Bronchial epithelial cell (primary cell): ENCODE measurements around the gene OR8K1. TPM values are rescaled to one million over a fixed set of nuclear protein-coding genes. Genes with fewer than 3 reads are reported as not detected.

Source experiments
- DNase-seq: peaks from one replicate; pipeline ENCODE4 v3.0.0-alpha.2; 2010; ENCODE audit warnings: low read depth
- FAIRE-seq: peaks from 2 replicates; lab custom pipeline; 2011; peaks lifted over from hg19 to GRCh38; lab: Jason Lieb, UNC
- H3K27me3 ChIP-seq: 2 replicates; pipeline ENCODE4 v1.5.1; 2011; ENCODE audit warnings: low read length; ENCODE audit not compliant: control insufficient read depth, insufficient read depth
- H3K36me3 ChIP-seq: 2 replicates; pipeline ENCODE4 v1.5.1; 2011; ENCODE audit warnings: low read length; ENCODE audit not compliant: control insufficient read depth, insufficient read depth
- H3K4me3 ChIP-seq: 2 replicates; pipeline ENCODE4 v1.5.1; 2011; ENCODE audit warnings: mild to moderate bottlenecking, low read depth, low read length, control low read depth
- CTCF ChIP-seq: IDR thresholded peaks from 2 replicates; pipeline ENCODE4 v1.5.1; 2011; ENCODE audit warnings: mild to moderate bottlenecking, moderate library complexity, low read length, control low read depth, inconsistent platforms; ENCODE audit not compliant: insufficient read depth, severe bottlenecking
- total RNA-seq: library from RNA; depleted of rRNA; stranded (reverse); fragments of >200 nt; gene quantifications from 2 replicates; pipeline ENCODE4 v1.2.1, GENCODE V29; 2014

The OR8K1 gene
- total RNA-seq, result not detected in 2 replicates

- DNase-seq, result no peak
- TF ChIP-seq CTCF, result no peak
- Histone ChIP-seq H3K4me3 (no peak within 1 kb of the TSS), H3K36me3 (no peaks in the 10 kb centered on the region), H3K27me3 (no peaks in the 10 kb centered on the region)
- FAIRE-seq, result no peak
These were observed at the start of gene OR8K1 for GRCh38 chr11:56345739-56346138. OR8K1 (plus strand) TSS chr11:56346039; CDS start chr11:56346039, 0 bp downstream.

- H3K4me3 ChIP-seq, result no peak overlapping the region
- FAIRE-seq, result no peak
- no peak for TF ChIP-seq CTCF
These were observed 48.9 kb upstream of the OR8K1 start for GRCh38 chr11:56296898-56297297.

GRCh38 chr11:56307836-56308235, 38.0 kb upstream of the OR8K1 start:
- Histone ChIP-seq H3K27me3 (no peaks in the 10 kb centered on the region), H3K36me3 (no peaks in the 10 kb centered on the region), H3K4me3 (no peak overlapping the region)
- no peak for TF ChIP-seq CTCF
- no peak for FAIRE-seq
- DNase-seq, result no peak

More at GRCh38 chr11:56296898-56297297, 48.9 kb upstream of the OR8K1 start:
- no peaks in the 10 kb centered on the region for H3K27me3 ChIP-seq
- no peak for DNase-seq
- H3K36me3 ChIP-seq, result no peaks in the 10 kb centered on the region

- H3K4me3 ChIP-seq, result no peak within 1 kb of the TSS
- no peaks in the 10 kb centered on the region for H3K27me3 ChIP-seq
- no peak for TF ChIP-seq CTCF
- DNase-seq (no peak), FAIRE-seq (no peak)
- no peaks in the 10 kb centered on the region for H3K36me3 ChIP-seq
These were observed 31.0 kb upstream of the OR8K1 start, which contains the start of gene OR8K3 for GRCh38 chr11:56314844-56315243. OR8K3 (plus strand) TSS chr11:56315144; CDS start chr11:56318307, 3,163 bp downstream.

GRCh38 chr11:56331861-56332491, 13.9 kb upstream of the OR8K1 start:
- Histone ChIP-seq H3K27me3 (no peaks in the 10 kb centered on the region), H3K36me3 (no peaks in the 10 kb centered on the region), H3K4me3 (no peak overlapping the region)
- TF ChIP-seq CTCF, result no peak
- FAIRE-seq (no peak), DNase-seq (no peak)

- no peak for TF ChIP-seq CTCF
- Histone ChIP-seq H3K4me3 (no peak overlapping the region), H3K27me3 (no peaks in the 10 kb centered on the region), H3K36me3 (no peaks in the 10 kb centered on the region)
- no peak for FAIRE-seq
- no peak for DNase-seq
These were observed 12.7 kb upstream of the OR8K1 start for GRCh38 chr11:56333156-56333555.
